GM18520 (cell line): ENCODE data around the gene ZFPL1.
A peak's percentile ranks its signal among the peaks of the same experiment; 100 is the strongest.
"Not testable (repeated sequence)": the region's sequence is repeated elsewhere in the genome, so short reads cannot be mapped to it uniquely, and the experiment has no call there.

Experiments
- ATAC-seq: cut with Tn5 transposase; IDR thresholded peaks from one replicate; pipeline ENCODE4 v1.9.1; 2021; ENCODE audit not compliant: unreplicated experiment

Gene ZFPL1

DNA sequence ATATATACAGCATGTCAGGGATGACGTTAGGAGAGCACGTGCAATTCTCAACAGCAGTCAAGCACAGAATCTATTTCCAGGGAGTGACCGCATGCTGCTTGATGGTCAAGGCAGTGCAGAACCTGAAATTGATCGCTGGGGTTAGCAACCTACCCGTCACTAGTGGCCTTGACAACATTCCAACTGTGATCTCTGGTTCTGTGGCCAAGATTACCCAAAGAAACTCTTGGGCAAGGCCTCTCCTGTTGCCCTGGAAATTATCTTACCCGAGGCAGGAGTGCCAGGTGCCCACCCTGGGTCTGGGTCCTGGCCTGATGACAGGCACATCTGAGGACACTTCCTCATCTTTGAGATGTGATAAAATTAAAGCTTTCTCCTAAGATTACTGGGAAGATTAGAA, 29.8 kb downstream of the ZFPL1 start:
- ATAC-seq, result no peak

DNA sequence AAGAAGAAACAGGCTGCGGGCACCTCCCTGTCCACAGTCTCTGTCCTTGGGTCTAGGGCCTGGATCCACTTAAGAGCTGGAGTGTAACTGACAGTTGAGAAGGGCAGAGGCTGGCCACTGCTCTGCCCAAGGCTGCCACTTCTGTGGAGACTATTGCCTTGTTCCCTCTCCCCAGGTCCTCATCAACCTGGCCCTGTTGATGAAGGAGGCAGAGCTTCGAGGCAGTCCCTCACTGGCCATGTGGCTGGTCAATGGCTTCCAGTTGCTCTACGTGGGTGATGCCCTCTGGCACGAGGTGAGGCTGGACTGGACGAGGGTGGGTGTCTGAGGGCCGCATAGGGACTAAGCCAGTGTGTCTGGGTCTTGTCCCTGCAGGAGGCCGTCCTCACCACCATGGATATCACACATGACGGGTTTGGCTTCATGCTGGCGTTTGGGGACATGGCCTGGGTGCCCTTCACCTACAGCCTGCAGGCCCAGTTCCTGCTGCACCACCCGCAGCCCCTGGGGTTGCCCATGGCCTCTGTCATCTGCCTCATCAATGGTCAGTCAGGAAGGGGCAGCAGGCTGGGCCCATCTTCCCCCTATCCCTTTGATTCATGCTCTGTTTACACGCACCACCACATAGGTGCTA, 30.6 kb downstream of the ZFPL1 start:
- no peak for ATAC-seq

DNA sequence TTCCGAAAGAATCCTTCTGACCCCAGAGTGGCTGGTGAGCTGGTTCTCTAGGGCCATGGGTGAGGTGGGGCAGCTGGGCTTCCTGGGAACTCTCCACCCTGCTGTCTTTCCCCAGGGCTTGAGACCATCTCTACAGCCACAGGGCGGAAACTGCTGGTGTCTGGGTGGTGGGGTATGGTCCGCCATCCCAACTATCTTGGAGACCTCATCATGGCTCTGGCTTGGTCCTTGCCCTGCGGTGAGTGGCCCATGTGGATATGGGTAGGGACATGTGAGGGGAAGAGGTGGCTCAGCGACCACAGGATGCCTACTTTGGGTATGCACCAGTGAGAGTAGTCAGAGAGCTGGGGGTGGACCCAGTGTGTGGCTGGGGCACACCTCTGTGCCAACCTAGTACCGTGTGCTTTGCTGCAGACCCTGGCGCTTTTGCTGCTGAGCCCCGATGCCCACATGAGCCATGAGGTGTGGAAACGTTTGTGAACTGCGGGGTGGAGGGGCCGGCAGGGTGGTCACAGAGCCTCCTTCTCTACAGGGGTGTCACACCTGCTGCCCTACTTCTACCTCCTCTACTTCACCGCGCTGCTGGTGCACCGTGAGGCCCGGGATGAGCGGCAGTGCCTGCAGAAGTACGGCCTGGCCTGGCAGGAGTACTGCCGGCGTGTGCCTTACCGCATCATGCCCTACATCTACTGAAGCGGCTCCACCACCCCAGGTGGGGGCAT, 31.5 kb downstream of the ZFPL1 start:
- ATAC-seq, result no peak

DNA sequence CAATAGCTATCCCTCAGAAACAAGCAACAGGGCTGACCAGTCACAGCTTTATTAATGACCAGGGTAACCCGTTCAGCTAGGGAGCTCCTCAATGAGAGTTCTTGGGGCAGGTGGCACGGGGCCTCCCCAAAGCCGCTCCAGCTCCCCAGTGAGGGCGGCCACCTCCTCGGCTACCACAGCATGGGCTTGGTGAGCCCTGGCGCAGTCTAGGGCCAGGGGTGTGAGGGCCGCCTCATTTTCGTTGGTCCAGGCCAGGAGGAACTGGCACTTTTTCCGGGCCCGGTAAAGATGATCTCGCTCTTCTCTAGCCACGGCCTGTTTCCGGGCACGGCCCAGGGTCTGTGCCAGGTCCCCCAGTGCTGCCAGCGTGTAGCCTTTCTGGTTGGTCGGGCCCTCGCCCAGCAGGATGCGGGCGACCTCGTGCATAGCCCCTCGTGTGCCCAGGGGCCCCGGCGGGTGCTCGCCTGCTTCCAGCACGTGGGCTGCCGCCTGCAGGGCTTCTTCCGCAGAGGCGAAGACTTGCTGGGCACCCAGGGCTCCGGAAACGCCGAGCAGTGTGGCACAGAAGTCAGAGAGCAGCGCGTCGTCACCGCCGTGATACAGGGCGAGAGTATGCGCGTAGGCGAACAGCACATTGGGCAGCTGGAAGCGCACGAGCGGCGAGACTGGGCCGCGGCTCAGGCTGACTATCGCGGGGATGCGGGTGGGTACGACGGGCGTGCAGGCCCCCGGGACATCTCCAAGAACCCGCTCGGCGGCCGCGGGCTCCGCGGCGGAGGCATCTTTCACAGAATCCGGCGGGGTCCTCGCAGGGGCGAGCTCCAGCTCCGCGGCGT, 32.6 kb downstream of the ZFPL1 start:
- ATAC-seq, result no peak

DNA sequence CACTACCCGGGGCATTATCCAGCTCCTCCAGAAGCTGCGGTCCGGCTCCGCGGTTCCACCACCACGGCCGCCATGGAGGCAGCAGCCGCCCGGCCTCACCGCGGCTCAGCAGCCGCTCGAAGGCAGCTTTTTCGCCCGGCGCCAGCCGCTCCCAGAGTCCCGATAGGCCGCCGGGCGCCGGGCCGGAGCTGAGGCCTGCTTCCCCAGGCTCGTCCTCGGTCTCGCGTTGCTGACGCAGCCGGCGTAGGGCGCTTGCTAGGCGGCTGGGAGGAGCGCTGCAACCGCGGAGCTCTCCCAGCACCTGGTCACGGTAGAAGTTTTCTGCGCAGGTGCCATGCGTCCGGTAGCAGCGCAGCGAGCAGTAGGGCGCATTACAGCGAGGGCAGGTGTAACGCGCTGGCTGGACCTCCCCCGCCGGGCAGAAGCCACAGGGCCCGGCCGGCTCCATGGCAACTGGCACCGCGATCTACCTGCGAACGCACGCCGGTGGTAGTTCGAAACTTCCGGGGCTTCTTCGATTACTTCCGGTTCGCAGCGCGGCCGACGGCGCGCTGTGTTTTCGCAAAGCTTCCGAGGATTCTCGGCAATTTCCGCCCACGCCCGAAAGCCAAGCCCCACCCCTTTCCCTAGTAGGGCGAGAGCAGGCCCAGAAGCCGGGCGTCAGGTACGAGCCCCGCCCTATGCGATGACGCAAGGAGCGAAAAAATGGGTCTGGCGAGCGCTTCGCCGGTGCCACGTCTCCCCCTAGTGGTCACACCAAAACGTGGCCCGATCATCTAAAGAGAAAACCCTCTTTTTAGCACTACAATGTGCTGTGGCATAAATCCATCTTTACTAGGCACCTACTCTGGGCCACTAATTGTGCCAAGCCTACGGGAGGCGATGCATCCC, 33.4 kb downstream of the ZFPL1 start, which contains the start of gene ZNHIT2:
Gene ZNHIT2, minus strand, starts transcription at position 496 of the 891 bp plus-strand sequence. Its CDS starts 48 bp downstream, at position 448.
- ATAC-seq, result peak; percentile 42

DNA sequence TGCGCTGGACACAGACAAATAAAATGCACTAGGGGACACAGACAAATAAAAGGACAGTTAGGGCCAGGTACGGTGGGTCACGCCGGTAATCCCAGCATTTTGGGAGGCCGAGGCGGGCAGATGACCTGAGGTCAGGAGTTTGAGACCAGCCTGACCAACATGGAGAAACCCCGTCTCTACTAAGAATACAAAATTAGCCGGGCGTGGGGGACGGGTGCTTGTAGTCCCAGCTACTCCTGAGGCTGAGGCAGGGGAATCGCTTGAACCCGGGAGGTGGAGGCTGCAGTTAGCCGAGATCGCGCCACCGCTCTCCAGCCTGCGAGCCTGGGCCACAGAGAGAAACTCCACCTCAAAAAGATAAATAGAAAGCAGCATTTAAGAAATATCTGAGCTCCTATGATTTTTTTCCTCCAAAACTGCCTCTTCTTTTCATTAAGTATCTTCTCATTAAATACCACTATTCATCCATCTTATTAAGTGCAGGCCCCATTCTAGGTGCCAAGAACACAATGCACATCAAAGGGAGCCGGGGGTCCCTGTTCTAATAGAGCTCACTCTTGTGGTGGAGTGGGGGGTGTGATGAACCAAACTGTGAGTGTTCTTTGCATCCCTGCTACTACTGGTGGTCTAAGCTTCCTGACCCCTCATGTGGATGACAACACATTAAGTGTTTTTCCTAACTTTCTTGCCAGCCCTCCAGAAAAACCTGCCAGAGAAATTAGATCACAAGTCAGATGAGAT, 34.2 kb downstream of the ZFPL1 start:
- no peak for ATAC-seq

DNA sequence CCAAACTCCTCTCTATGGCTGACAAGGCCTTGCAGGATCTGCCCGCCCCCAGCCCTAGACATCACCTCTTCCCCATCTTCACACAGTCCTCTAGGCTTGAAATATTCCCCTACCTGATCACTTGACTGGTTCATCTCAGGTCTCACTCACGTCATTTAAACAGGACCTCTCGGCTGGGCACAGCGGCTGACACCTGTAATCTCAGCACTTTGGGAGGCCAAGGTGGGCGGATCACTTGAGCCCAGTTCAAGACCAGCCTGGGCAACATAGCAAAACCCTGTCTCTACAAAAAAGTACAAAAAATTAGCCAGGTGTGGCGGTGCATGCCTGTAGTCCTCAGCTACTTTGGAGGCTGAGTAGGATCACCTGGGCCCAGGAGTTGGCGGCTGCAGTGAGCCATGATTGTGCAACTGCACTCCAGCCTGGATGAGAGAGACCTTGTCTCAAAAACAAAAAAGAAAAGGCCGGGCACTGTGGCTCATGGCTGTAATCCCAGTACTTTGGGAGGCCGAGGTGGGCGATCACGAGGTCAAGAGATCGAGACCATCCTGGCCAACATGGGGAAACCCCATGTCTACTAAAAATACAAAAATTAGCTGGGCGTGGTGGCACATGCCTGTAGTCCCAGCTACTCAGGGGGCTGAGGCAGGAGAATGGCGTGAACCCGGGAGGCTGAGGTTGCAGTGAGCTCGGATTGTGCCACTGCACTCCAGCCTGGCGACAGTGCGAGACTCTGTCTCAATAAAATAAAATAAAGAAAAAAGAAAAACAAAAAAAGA, 35.1 kb downstream of the ZFPL1 start:
- not testable (repeated sequence) for ATAC-seq

DNA sequence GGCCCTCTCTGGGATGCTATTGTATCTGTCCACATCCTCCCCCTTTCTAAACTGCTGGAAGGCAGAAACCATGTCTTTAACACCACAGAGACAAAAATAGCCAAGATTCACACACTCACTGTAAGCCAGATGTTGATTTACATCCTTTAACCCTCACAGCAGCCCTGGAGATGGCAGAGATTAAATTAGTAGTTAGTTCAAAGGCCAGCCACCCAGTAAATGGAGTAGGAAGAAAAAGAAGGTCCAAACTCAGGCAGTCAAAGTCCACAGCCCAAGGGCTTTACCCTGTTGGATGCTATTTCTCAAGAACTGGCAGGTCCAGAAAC, 35.6 kb downstream of the ZFPL1 start:
- ATAC-seq, result no peak

DNA sequence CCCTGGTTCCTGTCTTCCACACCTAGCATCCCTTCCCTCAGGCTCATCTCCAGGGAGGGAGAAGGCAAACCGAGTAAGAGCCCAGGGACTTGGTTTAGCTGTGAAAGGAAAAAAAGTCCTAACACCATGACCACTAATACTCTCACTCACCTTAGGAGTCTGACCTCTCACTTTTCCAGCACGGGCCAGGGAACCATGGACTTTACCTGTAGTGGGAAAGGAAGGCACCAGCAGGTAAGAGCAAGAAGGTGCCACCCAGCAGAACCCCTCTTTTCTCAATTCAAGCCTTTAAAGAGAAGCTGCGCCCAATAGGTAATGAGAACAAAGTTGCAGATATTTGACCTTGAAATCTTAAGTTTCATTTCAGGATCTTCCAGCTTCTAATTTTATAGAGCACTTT, 36.8 kb downstream of the ZFPL1 start:
- ATAC-seq, result no peak

DNA sequence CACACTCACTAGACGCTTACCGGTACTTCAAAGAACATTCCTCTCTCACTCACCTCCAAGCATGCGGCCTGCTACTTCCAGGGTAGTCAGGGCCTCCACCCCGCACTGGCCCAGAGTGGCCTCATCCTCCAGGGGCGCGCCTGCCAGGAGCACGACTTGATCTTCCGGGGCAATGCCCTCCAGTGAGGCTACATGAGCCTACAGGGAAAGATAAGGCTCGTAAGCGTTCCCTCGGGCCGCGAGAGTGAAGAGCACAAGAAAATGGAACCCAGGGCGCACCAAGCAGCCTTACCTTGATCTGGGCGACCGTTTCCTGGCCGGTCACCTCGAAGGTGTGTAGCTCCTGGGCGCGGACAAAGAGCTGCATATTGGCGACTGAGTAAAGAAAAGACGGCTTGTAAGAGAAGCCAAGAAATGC, 37.4 kb downstream of the ZFPL1 start:
- ATAC-seq, result no peak

DNA sequence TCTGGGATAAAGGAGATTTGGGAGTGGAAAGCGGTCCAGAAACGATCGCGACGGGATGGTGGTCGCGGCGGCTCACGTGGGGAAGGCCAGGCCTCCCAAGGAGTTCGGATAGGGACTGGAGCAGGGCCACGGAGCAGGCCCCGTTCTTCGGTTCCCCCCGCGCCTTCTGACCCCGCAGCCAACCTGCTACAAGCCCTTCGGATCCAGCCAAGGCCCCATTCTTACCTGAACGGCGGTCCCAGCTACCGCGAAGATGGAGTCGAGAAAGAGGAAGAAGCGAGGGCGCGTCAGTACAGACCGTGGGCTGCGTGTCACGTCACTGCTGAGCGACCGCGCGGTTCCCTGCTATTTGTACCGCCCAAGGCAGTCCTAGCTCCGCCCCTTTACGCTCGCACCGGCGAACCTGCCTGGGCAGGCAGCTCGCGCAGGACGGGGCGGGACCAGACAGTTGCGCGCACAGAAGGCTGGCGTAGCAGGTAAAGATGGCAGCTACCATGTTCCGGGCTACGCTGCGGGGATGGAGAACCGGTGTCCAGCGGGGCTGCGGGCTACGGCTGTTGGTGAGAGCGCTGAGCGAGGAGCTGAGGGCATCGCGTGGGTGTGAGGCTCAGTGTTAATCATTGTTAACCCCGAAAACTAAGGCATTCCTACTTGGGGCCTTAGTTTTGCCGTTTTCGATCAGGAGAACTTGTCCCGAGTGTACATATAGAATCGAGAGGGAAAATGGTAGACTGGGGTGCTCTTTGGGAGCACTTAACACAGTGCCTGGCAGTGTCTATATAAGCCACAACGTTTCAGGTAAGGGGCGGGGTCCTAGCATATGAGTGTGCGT, 38.1 kb downstream of the ZFPL1 start, which contains the start of the genes FAU and MRPL49:
Gene FAU, minus strand, starts transcription at position 270 of the 832 bp plus-strand sequence. CDS start 321 bp downstream, outside the sequence.
Gene MRPL49, plus strand, starts transcription at position 457 of the 832 bp plus-strand sequence. Its CDS starts 26 bp downstream, at position 483.
- peak; percentile 63 for ATAC-seq

DNA sequence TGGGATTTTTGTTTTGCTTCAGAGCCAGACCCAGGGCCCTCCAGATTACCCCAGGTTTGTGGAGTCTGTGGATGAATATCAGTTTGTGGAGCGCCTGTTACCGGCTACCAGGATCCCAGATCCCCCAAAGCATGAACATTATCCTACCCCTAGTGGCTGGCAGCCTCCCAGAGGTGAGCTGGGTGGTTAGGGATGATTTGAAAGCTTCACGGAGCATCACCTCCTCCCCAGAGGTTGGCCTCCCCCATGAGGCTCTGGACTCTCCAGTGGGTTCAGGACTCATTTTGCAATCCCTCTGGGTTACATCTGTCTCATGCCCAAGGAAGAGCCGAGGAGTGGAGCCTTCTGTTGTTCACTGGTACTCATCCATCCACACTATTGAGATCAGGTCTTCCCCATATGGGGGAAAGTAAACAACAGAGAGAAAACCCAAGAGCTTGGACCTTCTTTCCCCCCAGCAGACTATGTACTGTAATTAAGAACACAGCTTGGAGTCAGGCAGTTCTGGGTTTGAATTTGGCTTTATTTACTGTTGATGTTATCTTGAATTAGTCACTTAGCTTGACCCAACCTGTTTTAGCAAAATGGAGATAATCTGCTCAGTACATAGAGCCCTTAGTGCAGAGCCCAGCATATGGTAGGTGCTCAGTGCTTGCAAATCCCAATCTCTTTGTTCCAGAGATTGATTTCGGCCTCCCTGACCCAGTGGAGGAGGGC, 40.6 kb downstream of the ZFPL1 start:
- ATAC-seq, result no peak

DNA sequence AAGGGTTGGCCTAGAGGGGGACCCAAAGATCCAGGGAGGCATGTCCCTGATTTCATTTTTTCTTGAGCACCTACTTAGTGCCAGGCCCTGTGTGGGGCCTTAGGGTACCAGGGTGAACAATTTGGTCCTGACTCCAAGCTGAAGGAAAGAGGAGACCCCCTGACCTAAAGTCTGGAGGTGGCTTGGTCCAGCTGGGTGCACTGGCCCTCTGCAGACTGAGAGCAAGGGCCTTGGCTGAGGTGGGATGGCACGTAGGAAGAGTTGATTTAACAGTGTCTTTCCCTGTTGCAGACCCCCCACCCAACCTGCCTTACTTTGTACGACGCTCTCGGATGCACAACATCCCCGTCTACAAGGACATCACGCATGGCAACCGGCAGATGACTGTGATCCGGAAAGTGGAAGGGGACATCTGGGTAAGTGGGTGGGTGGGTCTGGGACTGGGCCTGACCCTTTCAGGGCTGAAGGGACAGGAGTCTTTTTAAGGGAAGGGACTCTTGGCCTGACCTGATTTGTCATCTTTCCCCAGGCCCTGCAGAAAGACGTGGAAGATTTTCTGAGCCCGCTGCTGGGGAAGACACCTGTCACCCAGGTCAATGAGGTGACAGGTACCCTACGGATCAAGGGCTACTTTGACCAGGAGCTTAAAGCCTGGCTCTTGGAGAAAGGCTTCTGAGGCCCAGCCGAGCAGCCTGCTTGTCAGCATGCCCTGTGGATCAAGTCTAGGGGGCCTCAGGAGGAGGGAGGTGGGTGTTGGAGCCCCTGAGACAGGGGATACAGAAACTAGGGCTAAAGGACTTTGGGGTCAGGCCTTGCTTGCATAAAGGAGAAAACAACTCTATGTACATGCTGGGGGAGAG, 41.4 kb downstream of the ZFPL1 start:
- ATAC-seq, result no peak

DNA sequence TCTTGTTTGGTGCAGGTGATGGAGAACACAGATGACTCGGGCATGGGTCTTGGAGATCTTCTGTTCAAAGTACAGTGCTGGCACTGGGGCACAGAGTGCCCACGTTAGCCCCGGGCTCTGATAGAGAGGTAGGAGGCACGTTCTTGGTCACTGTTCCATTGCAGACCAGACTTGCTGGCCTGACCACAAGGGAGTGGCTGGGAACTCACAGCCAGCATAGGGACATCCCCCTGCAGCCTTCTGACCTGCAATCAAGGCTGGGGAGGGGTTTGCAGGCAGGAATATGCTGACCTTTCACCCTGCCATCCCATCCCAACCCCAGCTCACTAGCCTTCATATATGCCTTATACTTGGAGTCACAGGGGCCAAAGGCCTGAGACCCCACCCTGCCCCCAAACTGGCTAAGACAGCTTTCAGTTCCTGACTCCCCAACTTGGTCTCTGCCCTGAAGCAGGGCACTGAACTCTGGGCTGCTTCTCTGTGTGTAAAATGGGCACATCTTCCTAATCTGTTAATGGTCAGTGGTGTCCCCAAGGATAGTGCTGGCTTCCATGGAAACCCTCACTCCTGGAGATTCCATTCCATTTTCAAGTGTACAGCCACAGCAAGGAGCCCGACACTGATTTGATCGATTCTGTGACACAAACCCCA, 42.7 kb downstream of the ZFPL1 start:
- no peak for ATAC-seq

DNA sequence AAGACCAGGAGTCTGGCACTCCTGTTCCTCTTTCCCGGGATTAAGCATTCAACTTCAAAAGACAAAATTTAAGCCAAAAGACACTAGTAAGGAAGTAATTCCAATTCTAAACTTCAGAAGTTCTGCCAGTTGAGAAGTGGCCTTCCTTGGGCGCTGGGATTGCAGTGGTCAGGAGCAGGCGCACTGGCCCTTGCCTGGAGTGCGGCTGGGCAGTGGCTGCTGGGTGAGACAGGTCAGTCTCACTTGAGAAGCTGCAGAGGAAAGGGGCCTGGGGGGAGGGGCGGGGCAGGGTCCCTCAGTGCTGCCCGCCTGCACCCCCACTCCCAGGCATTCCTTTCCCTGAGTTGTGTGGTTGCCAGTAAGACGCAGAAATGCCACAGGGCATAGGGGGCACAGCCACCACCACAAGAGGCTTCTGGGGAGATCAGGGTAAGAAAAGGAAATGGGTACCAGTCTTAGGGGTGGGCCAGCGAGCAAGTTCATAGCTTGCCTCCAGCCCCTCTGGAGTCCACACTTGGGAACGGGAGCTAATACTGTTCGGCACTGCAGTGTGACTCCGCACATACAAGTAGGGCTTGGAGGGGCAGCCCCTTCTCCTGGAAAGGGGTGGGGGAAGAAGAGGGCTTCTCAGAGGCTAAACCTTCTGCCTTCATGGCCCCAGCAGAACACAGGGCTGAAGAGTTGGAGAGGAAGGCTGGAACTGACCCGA, 43.6 kb downstream of the ZFPL1 start:
- ATAC-seq, result no peak
